DOHH2 (cell line): ENCODE measurements around the gene TMEM234.

Experiments used
- H3F3A ChIP-seq: fragments of 200-600 bp; sonication (generic), shearing (Covaris generic); 2 replicates; pipeline ENCODE4 v1.6.0; 2016; ENCODE audit warnings: antibody characterized with exemption, mild to moderate bottlenecking; ENCODE audit not compliant: control insufficient read depth, insufficient read depth
- H3K27ac ChIP-seq: fragments of 200-600 bp; sonication (generic); 2 replicates; pipeline ENCODE4 v1.5.1; 2014; ENCODE audit warnings: low read depth, mild to moderate bottlenecking, low read length, moderate library complexity
- H3K27me3 ChIP-seq: fragments of 200-600 bp; sonication (generic); 2 replicates; pipeline ENCODE4 v1.6.1; 2014; ENCODE audit warnings: mild to moderate bottlenecking, low read length, mixed read lengths; ENCODE audit not compliant: control insufficient read depth
- H3K36me3 ChIP-seq: fragments of 200-600 bp; sonication (generic); 2 replicates; pipeline ENCODE4 v1.6.1; 2014; ENCODE audit warnings: mild to moderate bottlenecking, low read length, moderate library complexity, mixed read lengths; ENCODE audit not compliant: control insufficient read depth
- H3K4me1 ChIP-seq: fragments of 200-600 bp; sonication (generic); 2 replicates; pipeline ENCODE4 v1.6.1; 2014; ENCODE audit warnings: mild to moderate bottlenecking, low read length, mixed read lengths; ENCODE audit not compliant: control insufficient read depth
- H3K4me2 ChIP-seq: fragments of 200-600 bp; sonication (generic); 2 replicates; pipeline ENCODE4 v1.6.0; 2014; ENCODE audit warnings: mild to moderate bottlenecking, low read length, moderate library complexity
- H3K4me3 ChIP-seq: fragments of 200-600 bp; sonication (generic); 2 replicates; pipeline ENCODE4 v1.5.1; 2014; ENCODE audit warnings: mild to moderate bottlenecking, low read length, mixed read lengths
- H3K79me2 ChIP-seq: fragments of 200-600 bp; sonication (generic); 2 replicates; pipeline ENCODE4 v1.6.1; 2014; ENCODE audit warnings: mild to moderate bottlenecking, low read length, mixed read lengths; ENCODE audit not compliant: control insufficient read depth
- H3K9me2 ChIP-seq: fragments of 200-600 bp; sonication (generic); replicated peaks from 2 replicates; pipeline ENCODE4 v1.6.1; 2014; ENCODE audit warnings: mild to moderate bottlenecking, low read length, mixed read lengths; ENCODE audit not compliant: control insufficient read depth
- H3K9me3 ChIP-seq: fragments of 200-600 bp; sonication (generic); 2 replicates; pipeline ENCODE4 v1.6.1; 2014; ENCODE audit warnings: antibody characterized with exemption, low read length, mixed read lengths; ENCODE audit not compliant: control insufficient read depth, insufficient read depth
- H4K20me1 ChIP-seq: fragments of 200-600 bp; sonication (generic); 2 replicates; pipeline ENCODE4 v1.6.0; 2014; ENCODE audit warnings: low read depth, mild to moderate bottlenecking, antibody characterized with exemption, low read length, moderate library complexity; ENCODE audit not compliant: control insufficient read depth, insufficient read depth
- EZH2phosphoT487 ChIP-seq: fragments of 200-600 bp; sonication (generic); IDR thresholded peaks from 2 replicates; pipeline ENCODE4 v1.6.1; 2017; ENCODE audit warnings: borderline replicate concordance, mild to moderate bottlenecking, antibody characterized with exemption, low read length, moderate library complexity, mixed read lengths
- TF ChIP-seq, protein P1 (sequence below): fragments of 200-600 bp; sonication (generic); IDR thresholded peaks from one replicate; pipeline ENCODE4 v1.5.1; 2014; ENCODE audit warnings: antibody characterized with exemption, mild to moderate bottlenecking, low read depth, low read length; ENCODE audit not compliant: poor library complexity, severe bottlenecking

The TMEM234 gene

DNA sequence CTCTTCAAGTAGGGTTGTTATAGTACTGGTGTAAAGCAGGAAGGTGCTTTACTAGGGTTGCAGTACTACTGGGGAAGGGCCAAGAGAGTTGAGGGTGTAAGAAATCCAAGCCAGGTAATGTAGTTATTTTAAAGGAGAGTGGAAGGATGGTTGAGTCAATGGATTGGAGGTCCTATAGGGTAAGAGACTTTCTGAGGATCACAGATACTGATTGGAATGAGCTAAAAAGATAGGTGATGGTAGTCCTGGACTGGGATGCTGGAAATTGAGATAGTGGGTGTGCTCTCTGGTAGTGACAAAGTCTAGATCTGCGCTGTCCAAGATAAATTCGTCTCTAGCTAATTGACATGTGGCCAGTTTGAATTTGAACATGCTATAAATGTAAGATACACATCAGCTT lies 35.7 kb downstream of the TMEM234 start:
- Histone ChIP-seq H3K9me2 (no peaks in the 10 kb centered on the region), H3K27ac (peak overlapping the region; percentile 12), H3K79me2 (peaks cover 54% of the 10 kb centered on the region), H3F3A (no peaks in the 10 kb centered on the region), H3K4me1 (peaks cover 19% of the 10 kb centered on the region), H3K27me3 (no peaks in the 10 kb centered on the region), H3K4me2 (no peak overlapping the region), H3K4me3 (no peak overlapping the region), H4K20me1 (no peaks in the 10 kb centered on the region), H3K9me3 (no peaks in the 10 kb centered on the region), H3K36me3 (peaks cover 86% of the 10 kb centered on the region)
- TF ChIP-seq, protein P1, sequence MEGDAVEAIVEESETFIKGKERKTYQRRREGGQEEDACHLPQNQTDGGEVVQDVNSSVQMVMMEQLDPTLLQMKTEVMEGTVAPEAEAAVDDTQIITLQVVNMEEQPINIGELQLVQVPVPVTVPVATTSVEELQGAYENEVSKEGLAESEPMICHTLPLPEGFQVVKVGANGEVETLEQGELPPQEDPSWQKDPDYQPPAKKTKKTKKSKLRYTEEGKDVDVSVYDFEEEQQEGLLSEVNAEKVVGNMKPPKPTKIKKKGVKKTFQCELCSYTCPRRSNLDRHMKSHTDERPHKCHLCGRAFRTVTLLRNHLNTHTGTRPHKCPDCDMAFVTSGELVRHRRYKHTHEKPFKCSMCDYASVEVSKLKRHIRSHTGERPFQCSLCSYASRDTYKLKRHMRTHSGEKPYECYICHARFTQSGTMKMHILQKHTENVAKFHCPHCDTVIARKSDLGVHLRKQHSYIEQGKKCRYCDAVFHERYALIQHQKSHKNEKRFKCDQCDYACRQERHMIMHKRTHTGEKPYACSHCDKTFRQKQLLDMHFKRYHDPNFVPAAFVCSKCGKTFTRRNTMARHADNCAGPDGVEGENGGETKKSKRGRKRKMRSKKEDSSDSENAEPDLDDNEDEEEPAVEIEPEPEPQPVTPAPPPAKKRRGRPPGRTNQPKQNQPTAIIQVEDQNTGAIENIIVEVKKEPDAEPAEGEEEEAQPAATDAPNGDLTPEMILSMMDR: no peak
- no peak for TF ChIP-seq EZH2phosphoT487

DNA sequence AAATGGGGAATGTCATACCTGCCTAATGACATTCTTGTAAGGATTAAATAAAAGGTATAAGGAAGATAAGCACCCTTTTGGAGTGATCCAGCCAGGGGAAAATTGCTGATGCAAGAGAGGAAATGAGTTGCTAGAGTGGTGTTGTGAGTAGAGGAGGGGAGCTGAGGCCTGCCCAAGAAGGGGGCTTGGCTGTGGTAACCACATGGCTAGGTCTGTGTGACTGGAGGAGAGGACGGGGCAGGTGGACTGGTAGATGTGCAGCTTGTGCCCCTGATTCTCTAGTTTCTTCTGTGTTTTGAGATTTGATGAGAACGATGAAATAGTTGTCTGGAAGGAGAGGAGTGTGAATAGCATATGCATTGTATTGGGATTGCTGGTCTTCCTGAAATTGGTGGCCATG lies 36.1 kb downstream of the TMEM234 start:
- Histone ChIP-seq H3F3A (no peaks in the 10 kb centered on the region), H3K4me2 (no peak overlapping the region), H3K4me3 (no peak overlapping the region), H3K27me3 (no peaks in the 10 kb centered on the region), H4K20me1 (peaks cover 2% of the 10 kb centered on the region; the same call in 1 of the 2 replicates), H3K79me2 (peaks cover 58% of the 10 kb centered on the region), H3K9me3 (no peaks in the 10 kb centered on the region), H3K36me3 (peaks cover 86% of the 10 kb centered on the region), H3K27ac (peak overlapping the region; percentile 12), H3K9me2 (no peaks in the 10 kb centered on the region), H3K4me1 (peaks cover 23% of the 10 kb centered on the region)
- TF ChIP-seq EZH2phosphoT487: no peak
- TF ChIP-seq, protein P1: no peak

DNA sequence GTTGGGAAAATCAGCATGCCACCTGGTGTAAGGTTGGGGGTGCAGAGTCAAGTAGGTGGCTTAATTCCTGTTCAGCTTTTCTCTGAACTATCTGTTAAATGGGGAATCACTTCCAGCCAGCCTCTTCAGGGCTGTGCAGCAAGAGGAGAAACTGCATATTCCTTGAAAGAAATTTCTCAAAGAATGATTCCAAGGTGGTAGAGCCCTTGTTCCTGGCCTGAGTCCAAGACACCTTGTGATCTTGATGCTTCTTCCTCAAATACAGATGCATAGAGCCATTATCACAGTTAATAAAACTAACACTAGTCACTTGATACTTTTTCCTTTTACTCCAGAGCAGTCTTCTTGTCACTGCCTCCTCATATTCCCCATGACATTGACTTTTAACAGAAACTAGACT lies 37.5 kb downstream of the TMEM234 start:
- Histone ChIP-seq H3K4me3 (no peak overlapping the region), H3F3A (no peaks in the 10 kb centered on the region), H4K20me1 (peaks cover 3% of the 10 kb centered on the region; the same call in 1 of the 2 replicates), H3K9me3 (no peaks in the 10 kb centered on the region), H3K4me1 (peaks cover 29% of the 10 kb centered on the region), H3K4me2 (no peak overlapping the region; the same call in 1 of the 2 replicates), H3K79me2 (peaks cover 71% of the 10 kb centered on the region), H3K9me2 (no peaks in the 10 kb centered on the region), H3K27me3 (no peaks in the 10 kb centered on the region), H3K36me3 (peaks cover 84% of the 10 kb centered on the region), H3K27ac (no peak overlapping the region)
- no peak for TF ChIP-seq EZH2phosphoT487
- TF ChIP-seq, protein P1: no peak
